ES-I3 (cell line): Measurements from ENCODE around the gene COX19.
"Not testable (repeated sequence)": the region's sequence is repeated elsewhere in the genome, so short reads cannot be mapped to it uniquely, and the experiment has no call there.

Experiments used
- H3K36me3 ChIP-seq: 2 replicates; pipeline ENCODE4 v1.6.1; 2013; ENCODE audit warnings: mild to moderate bottlenecking, low read length, control low read depth, moderate library complexity; ENCODE audit not compliant: insufficient read depth
- H3K4me1 ChIP-seq: 2 replicates; pipeline ENCODE4 v1.6.1; 2013; ENCODE audit warnings: mild to moderate bottlenecking, control low read depth, low read length; ENCODE audit not compliant: insufficient read depth
- H3K9ac ChIP-seq: 2 replicates; pipeline ENCODE4 v1.6.1; 2013; ENCODE audit warnings: low read depth, mild to moderate bottlenecking, low read length, moderate library complexity
- H3K9me3 ChIP-seq: 2 replicates; pipeline ENCODE4 v1.6.1; 2013; ENCODE audit warnings: mild to moderate bottlenecking, low read length, moderate library complexity; ENCODE audit not compliant: control insufficient read depth, insufficient read depth

Gene COX19

GRCh38 chr7:934469-935163, 40.7 kb downstream of the COX19 start:
- H3K9me3 ChIP-seq, result no peaks in the 10 kb centered on the region
- no peaks in the 10 kb centered on the region for H3K4me1 ChIP-seq
- H3K36me3 ChIP-seq, result no peaks in the 10 kb centered on the region
- no peak overlapping the region for H3K9ac ChIP-seq

GRCh38 chr7:932651-932975, 42.7 kb downstream of the COX19 start:
- Histone ChIP-seq H3K9ac (no peak overlapping the region), H3K36me3 (no peaks in the 10 kb centered on the region), H3K4me1 (no peaks in the 10 kb centered on the region)

GRCh38 chr7:931871-932650, 43.3 kb downstream of the COX19 start:
- Histone ChIP-seq H3K4me1 (no peaks in the 10 kb centered on the region), H3K9ac (no peak overlapping the region), H3K36me3 (no peaks in the 10 kb centered on the region), H3K9me3 (no peaks in the 10 kb centered on the region)

More at GRCh38 chr7:932651-932975, 42.7 kb downstream of the COX19 start:
- H3K9me3 ChIP-seq, result no peaks in the 10 kb centered on the region

GRCh38 chr7:930975-931758, 44.2 kb downstream of the COX19 start:
- no peak overlapping the region for H3K9ac ChIP-seq
- no peaks in the 10 kb centered on the region for H3K4me1 ChIP-seq
- H3K36me3 ChIP-seq, result no peaks in the 10 kb centered on the region
- H3K9me3 ChIP-seq, result no peaks in the 10 kb centered on the region

GRCh38 chr7:929311-929711, 46.0 kb downstream of the COX19 start:
- Histone ChIP-seq H3K9ac (no peak overlapping the region), H3K36me3 (no peaks in the 10 kb centered on the region), H3K4me1 (no peaks in the 10 kb centered on the region), H3K9me3 (no peaks in the 10 kb centered on the region)

GRCh38 chr7:927031-927671, 48.2 kb downstream of the COX19 start:
- H3K9ac ChIP-seq, result no peak overlapping the region

GRCh38 chr7:926061-927030, 49.0 kb downstream of the COX19 start:
- Histone ChIP-seq H3K4me1 (peaks cover 3% of the 10 kb centered on the region; the same call in 1 of the 2 replicates), H3K9ac (no peak overlapping the region), H3K9me3 (no peaks in the 10 kb centered on the region), H3K36me3 (no peaks in the 10 kb centered on the region)

More at GRCh38 chr7:927031-927671, 48.2 kb downstream of the COX19 start:
- H3K9me3 ChIP-seq, result no peaks in the 10 kb centered on the region
- H3K4me1 ChIP-seq, result peaks cover 3% of the 10 kb centered on the region; the same call in 1 of the 2 replicates
- H3K36me3 ChIP-seq, result no peaks in the 10 kb centered on the region

- H3K36me3 ChIP-seq, result no peaks in the 10 kb centered on the region
- H3K9me3 ChIP-seq, result no peaks in the 10 kb centered on the region
- H3K9ac ChIP-seq, result no peak overlapping the region
- peaks cover 3% of the 10 kb centered on the region; the same call in 1 of the 2 replicates for H3K4me1 ChIP-seq
Observed at GRCh38 chr7:925601-926000, 49.7 kb downstream of the COX19 start.

GRCh38 chr7:924541-925231, 50.7 kb downstream of the COX19 start:
- Histone ChIP-seq H3K9ac (no peak overlapping the region), H3K36me3 (no peaks in the 10 kb centered on the region), H3K9me3 (no peaks in the 10 kb centered on the region), H3K4me1 (peaks cover 3% of the 10 kb centered on the region; the same call in 1 of the 2 replicates)

GRCh38 chr7:924042-924441, 51.3 kb downstream of the COX19 start:
- H3K36me3 ChIP-seq, H3K9me3 ChIP-seq, H3K4me1 ChIP-seq, H3K9ac ChIP-seq: not testable (repeated sequence)

GRCh38 chr7:923108-924041, 52.0 kb downstream of the COX19 start:
- Histone ChIP-seq H3K9ac (no peak overlapping the region), H3K9me3 (no peaks in the 10 kb centered on the region), H3K36me3 (no peaks in the 10 kb centered on the region), H3K4me1 (peaks cover 3% of the 10 kb centered on the region; the same call in 1 of the 2 replicates)
